Sigmoid colon (tissue), 7 donors: ENCODE measurements around the gene PRDM16. TPM values are rescaled to one million over a fixed set of nuclear protein-coding genes. Genes with fewer than 3 reads are reported as not detected.

Experiments
- DNase-seq: peaks from one replicate; pipeline ENCODE4 v3.0.0-alpha.2; 2019
- H3K27ac ChIP-seq, 4 donors: fragments of 200-600 bp; sonication (generic); one replicate each; pipeline ENCODE4 v1.5.1; 2016 to 2019; ENCODE audit warnings: mild to moderate bottlenecking in 1 of 4
- H3K27me3 ChIP-seq, 3 donors: fragments of 200-600 bp; sonication (generic); one replicate each; pipeline ENCODE4 v1.5.1; 2019; ENCODE audit warnings: mild to moderate bottlenecking in 1 of 3
- H3K36me3 ChIP-seq, 4 donors: fragments of 200-600 bp; sonication (generic); one replicate each; pipeline ENCODE4 v1.5.1; 2016 to 2019
- H3K4me1 ChIP-seq, 4 donors: fragments of 200-600 bp; sonication (generic); one replicate each; pipeline ENCODE4 v1.5.1; 2017 to 2019
- H3K4me3 ChIP-seq, 4 donors: fragments of 200-600 bp; sonication (generic); one replicate each; pipeline ENCODE4 v1.5.1; 2017 to 2019; ENCODE audit warnings: mild to moderate bottlenecking in 2 of 4, moderate library complexity in 1 of 4
- H3K9me3 ChIP-seq, 4 donors: fragments of 200-600 bp in 3 of 4; sonication (generic) in 3 of 4; one replicate each; pipeline versions ENCODE4 v1.5.1 to v1.6.1; 2013 to 2019
- CTCF ChIP-seq, 4 experiments: fragments of 450-650 bp in 3 of 4; fragments of 200-600 bp in 1 of 4; IDR thresholded peaks; one replicate each; pipeline ENCODE4 v1.5.1; 2016 to 2019; ENCODE audit warnings: antibody characterized with exemption in 4 of 4, mild to moderate bottlenecking in 3 of 4, moderate library complexity in 2 of 4
- EP300 ChIP-seq, 4 donors: sonication (generic); formaldehyde crosslinking; IDR thresholded peaks; one replicate each; pipeline ENCODE4 v1.6.1; 2017; ENCODE audit warnings: antibody characterized with exemption in 4 of 4
- POLR2A ChIP-seq, 2 donors: fragments of 450-650 bp; IDR thresholded peaks; one replicate each; pipeline ENCODE4 v1.6.1; 2016; ENCODE audit warnings: antibody characterized with exemption in 2 of 2, mild to moderate bottlenecking in 2 of 2, moderate library complexity in 2 of 2
- POLR2AphosphoS5 ChIP-seq, 4 donors: sonication (generic); formaldehyde crosslinking; IDR thresholded peaks; one replicate each; pipeline ENCODE4 v1.6.1; 2017; ENCODE audit warnings: antibody characterized with exemption in 4 of 4
- whole genome bisulfite sequencing, 2 donors: extraction: QIAGEN DNeasy Blood & Tissue Kit; methylation state at CpG; one replicate each; pipeline ENCODE4 v1.1.7; 2013; 5-methylcytosine and 5-hydroxymethylcytosine counted together
- intact Hi-C: fragments of 100-400 bp; cut with DNase I; formaldehyde crosslinking; loops from one replicate; pipeline ENCODE4 v1.15.1; 2023
- polyA plus RNA-seq, 3 donors: library from polyadenylated mRNA; stranded (reverse); fragments of 200-250 nt; gene quantifications; one replicate each; pipeline ENCODE4 v1.2.3, GENCODE V29; 2013
- total RNA-seq, 4 donors: library from RNA; depleted of rRNA; stranded (reverse); fragments of >200 nt; gene quantifications; one replicate each; pipeline ENCODE4 v1.1.0, GENCODE V29; 2016
- donor health status: healthy with polysubstance abuse.
- donor health status: Bipolar disorder and iron deficiency.
- donor health status: healthy.

The PRDM16 gene
- total and polyA plus RNA-seq, 7 donors: under 0.01 to 1.7 (median 0.49) TPM

GRCh38 chr1:3101124-3101939 lies 32.3 kb downstream of the PRDM16 start:
- WGBS, 2 donors: 74 to 81% methylated on average over 29 of the region's 29 CpGs

GRCh38 chr1:3102641-3103040 lies 33.6 kb downstream of the PRDM16 start:
- Histone ChIP-seq H3K9me3 (no peaks in the 10 kb centered on the region), H3K27ac (no peak overlapping the region), H3K27me3 (peaks cover 0 to 36% (median 0%) of the 10 kb centered on the region in 3 donors), H3K4me1 (no peaks in the 10 kb centered on the region), H3K36me3 (no peaks in the 10 kb centered on the region), H3K4me3 (no peak overlapping the region)
- intact Hi-C loops: no loop called here
- 45 to 85% methylated on average over 3 of the region's 3 CpGs for WGBS, 2 donors
- DNase-seq: no peak
- TF ChIP-seq POLR2AphosphoS5 (IDR thresholded peaks at IDR 0.05): no peak
- TF ChIP-seq EP300 (IDR thresholded peaks at IDR 0.05): no peak
- no peak for TF ChIP-seq CTCF (IDR thresholded peaks at IDR 0.05)
- TF ChIP-seq POLR2A (IDR thresholded peaks at IDR 0.05): no peak

More at GRCh38 chr1:3101124-3101939, 32.3 kb downstream of the PRDM16 start:
- TF ChIP-seq POLR2A (IDR thresholded peaks at IDR 0.05) (no peak), EP300 (IDR thresholded peaks at IDR 0.05) (no peak), POLR2AphosphoS5 (IDR thresholded peaks at IDR 0.05) (no peak), CTCF (IDR thresholded peaks at IDR 0.05) (no peak)
- Histone ChIP-seq H3K27ac (no peak overlapping the region), H3K4me1 (no peaks in the 10 kb centered on the region), H3K4me3 (no peak overlapping the region), H3K9me3 (no peaks in the 10 kb centered on the region), H3K27me3 (peaks cover 0 to 28% (median 0%) of the 10 kb centered on the region in 3 donors), H3K36me3 (no peaks in the 10 kb centered on the region)
- DNase-seq: no peak
- intact Hi-C loops: no loop called here

GRCh38 chr1:3103967-3104677 lies 35.1 kb downstream of the PRDM16 start:
- H3K27ac ChIP-seq: no peak overlapping the region
- no peak for DNase-seq
- peaks cover 0 to 5% (median 2%) of the 10 kb centered on the region in 4 donors for H3K9me3 ChIP-seq
- WGBS, 2 donors: 89 to 92% methylated on average over 16 of the region's 16 CpGs
- TF ChIP-seq EP300 (IDR thresholded peaks at IDR 0.05) (no peak), CTCF (IDR thresholded peaks at IDR 0.05) (no peak)
- H3K4me3 ChIP-seq: no peak overlapping the region
- peaks cover 0 to 41% (median 1%) of the 10 kb centered on the region in 3 donors for H3K27me3 ChIP-seq
- H3K36me3 ChIP-seq: no peaks in the 10 kb centered on the region
- H3K4me1 ChIP-seq: no peaks in the 10 kb centered on the region
- intact Hi-C loops: no loop called here

- WGBS, 2 donors: 77 to 79% methylated on average over 24 of the region's 24 CpGs
- no peaks in the 10 kb centered on the region for H3K4me1 ChIP-seq
These were observed 36.3 kb downstream of the PRDM16 start for GRCh38 chr1:3105167-3105863.

More at GRCh38 chr1:3105167-3105863, 36.3 kb downstream of the PRDM16 start:
- no peak overlapping the region for H3K4me3 ChIP-seq
- DNase-seq: no peak
- H3K27me3 ChIP-seq: peaks cover 0 to 41% (median 11%) of the 10 kb centered on the region in 3 donors
- no peak for TF ChIP-seq CTCF (IDR thresholded peaks at IDR 0.05)
- TF ChIP-seq POLR2A (IDR thresholded peaks at IDR 0.05): no peak
- TF ChIP-seq EP300 (IDR thresholded peaks at IDR 0.05): no peak
- no peak for TF ChIP-seq POLR2AphosphoS5 (IDR thresholded peaks at IDR 0.05)
- peaks cover 0 to 5% (median 2%) of the 10 kb centered on the region in 4 donors for H3K9me3 ChIP-seq
- no peak overlapping the region for H3K27ac ChIP-seq
- intact Hi-C loops: no loop called here
- H3K36me3 ChIP-seq: no peaks in the 10 kb centered on the region
